Retinal pigment epithelial cell (primary cell): Measurements from ENCODE around the gene LRP5.

Experiments used
- DNase-seq: peaks from one replicate; pipeline ENCODE4 v3.0.0-alpha.2; 2010; ENCODE audit warnings: low read depth
- H3K4me3 ChIP-seq: 2 replicates; pipeline ENCODE4 v1.5.1; 2011; ENCODE audit warnings: mild to moderate bottlenecking, low read length, control low read depth, moderate library complexity
- TF ChIP-seq, protein P1 (sequence below): conservative IDR thresholded peaks from 2 replicates; pipeline ENCODE4 v1.5.1; 2011; ENCODE audit warnings: low read depth, low read length, control low read depth, inconsistent platforms

LRP5 gene

DNA sequence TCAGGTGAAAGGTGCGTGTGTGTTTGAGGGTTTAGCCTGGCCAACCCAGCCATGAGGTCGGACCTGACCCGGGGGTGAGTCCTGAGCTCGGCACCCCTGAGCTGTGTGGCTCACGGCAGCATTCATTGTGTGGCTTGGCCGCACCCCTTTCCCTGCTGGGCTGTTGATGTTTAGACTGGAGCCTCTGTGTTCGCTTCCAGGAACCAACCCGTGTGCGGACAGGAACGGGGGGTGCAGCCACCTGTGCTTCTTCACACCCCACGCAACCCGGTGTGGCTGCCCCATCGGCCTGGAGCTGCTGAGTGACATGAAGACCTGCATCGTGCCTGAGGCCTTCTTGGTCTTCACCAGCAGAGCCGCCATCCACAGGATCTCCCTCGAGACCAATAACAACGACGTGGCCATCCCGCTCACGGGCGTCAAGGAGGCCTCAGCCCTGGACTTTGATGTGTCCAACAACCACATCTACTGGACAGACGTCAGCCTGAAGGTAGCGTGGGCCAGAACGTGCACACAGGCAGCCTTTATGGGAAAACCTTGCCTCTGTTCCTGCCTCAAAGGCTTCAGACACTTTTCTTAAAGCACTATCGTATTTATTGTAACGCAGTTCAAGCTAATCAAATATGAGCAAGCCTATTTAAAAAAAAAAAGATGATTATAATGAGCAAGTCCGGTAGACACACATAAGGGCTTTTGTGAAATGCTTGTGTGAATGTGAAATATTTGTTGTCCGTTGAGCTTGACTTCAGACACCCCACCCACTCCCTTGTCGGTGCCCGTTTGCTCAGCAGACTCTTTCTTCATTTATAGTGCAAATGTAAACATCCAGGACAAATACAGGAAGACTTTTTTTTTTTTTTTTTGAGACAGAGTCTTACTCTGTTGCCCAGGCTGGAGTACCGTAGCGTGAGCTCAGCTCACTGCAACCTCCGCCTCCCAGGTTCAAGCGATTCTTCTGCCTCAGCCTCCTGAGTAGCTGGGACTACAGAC is 94.2 kb downstream of the LRP5 start:
- TF ChIP-seq, protein P1, sequence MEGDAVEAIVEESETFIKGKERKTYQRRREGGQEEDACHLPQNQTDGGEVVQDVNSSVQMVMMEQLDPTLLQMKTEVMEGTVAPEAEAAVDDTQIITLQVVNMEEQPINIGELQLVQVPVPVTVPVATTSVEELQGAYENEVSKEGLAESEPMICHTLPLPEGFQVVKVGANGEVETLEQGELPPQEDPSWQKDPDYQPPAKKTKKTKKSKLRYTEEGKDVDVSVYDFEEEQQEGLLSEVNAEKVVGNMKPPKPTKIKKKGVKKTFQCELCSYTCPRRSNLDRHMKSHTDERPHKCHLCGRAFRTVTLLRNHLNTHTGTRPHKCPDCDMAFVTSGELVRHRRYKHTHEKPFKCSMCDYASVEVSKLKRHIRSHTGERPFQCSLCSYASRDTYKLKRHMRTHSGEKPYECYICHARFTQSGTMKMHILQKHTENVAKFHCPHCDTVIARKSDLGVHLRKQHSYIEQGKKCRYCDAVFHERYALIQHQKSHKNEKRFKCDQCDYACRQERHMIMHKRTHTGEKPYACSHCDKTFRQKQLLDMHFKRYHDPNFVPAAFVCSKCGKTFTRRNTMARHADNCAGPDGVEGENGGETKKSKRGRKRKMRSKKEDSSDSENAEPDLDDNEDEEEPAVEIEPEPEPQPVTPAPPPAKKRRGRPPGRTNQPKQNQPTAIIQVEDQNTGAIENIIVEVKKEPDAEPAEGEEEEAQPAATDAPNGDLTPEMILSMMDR, result no peak
- H3K4me3 ChIP-seq, result no peak overlapping the region
- no peak for DNase-seq

DNA sequence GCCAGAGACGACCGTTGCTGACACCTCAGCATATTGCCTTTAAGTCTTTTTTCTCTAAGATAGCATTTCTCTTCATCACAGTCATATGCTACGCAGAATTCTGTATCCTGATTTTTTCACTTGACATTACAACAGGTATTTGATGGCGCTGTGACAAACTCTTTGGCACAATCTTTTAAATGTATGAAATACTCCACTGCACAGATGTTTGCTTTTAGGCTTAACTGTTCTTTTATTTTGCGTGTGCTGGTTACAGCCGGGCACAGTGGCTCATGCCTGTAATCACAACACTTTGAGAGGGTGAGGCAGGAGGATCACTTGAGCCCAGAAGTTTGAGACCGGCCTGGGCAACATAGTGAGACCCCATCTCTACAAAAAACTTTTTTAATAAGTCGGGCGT is 96.1 kb downstream of the LRP5 start:
- H3K4me3 ChIP-seq, result no peak overlapping the region
- TF ChIP-seq, protein P1, result no peak
- no peak for DNase-seq

DNA sequence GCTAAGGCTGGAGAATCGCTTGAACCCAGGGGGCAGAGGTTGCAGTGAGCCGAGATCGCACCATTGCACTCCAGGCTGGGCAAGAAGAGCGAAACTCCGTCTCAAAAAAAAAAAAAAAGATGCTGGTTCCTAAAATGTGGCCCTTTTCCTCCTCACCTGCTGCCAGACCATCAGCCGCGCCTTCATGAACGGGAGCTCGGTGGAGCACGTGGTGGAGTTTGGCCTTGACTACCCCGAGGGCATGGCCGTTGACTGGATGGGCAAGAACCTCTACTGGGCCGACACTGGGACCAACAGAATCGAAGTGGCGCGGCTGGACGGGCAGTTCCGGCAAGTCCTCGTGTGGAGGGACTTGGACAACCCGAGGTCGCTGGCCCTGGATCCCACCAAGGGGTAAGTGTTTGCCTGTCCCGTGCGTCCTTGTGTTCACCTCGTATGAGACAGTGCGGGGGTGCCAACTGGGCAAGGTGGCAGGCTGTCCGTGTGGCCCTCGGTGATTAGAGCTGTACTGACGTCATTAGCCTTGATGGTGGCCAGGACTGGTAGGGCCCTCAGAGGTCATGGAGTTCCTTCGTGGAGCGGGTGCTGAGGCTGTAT is 97.5 kb downstream of the LRP5 start:
- DNase-seq, result no peak
- TF ChIP-seq, protein P1, result no peak
- no peak overlapping the region for H3K4me3 ChIP-seq

DNA sequence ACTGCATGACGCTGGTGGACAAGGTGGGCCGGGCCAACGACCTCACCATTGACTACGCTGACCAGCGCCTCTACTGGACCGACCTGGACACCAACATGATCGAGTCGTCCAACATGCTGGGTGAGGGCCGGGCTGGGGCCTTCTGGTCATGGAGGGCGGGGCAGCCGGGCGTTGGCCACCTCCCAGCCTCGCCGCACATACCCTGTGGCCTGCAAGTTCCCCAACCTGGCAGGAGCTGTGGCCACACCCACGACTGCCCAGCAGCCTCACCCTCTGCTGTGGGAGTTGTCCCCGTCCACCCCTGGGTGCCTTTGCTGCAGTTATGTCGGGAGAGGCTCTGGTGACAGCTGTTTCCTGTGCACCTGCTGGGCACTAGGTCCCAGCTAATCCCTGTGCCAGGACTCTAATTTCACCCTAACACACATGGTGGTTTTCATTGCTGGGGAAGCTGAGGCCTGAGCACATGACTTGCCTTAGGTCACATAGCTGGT is 99.2 kb downstream of the LRP5 start:
- TF ChIP-seq, protein P1, result no peak
- DNase-seq, result no peak
- no peak overlapping the region for H3K4me3 ChIP-seq

DNA sequence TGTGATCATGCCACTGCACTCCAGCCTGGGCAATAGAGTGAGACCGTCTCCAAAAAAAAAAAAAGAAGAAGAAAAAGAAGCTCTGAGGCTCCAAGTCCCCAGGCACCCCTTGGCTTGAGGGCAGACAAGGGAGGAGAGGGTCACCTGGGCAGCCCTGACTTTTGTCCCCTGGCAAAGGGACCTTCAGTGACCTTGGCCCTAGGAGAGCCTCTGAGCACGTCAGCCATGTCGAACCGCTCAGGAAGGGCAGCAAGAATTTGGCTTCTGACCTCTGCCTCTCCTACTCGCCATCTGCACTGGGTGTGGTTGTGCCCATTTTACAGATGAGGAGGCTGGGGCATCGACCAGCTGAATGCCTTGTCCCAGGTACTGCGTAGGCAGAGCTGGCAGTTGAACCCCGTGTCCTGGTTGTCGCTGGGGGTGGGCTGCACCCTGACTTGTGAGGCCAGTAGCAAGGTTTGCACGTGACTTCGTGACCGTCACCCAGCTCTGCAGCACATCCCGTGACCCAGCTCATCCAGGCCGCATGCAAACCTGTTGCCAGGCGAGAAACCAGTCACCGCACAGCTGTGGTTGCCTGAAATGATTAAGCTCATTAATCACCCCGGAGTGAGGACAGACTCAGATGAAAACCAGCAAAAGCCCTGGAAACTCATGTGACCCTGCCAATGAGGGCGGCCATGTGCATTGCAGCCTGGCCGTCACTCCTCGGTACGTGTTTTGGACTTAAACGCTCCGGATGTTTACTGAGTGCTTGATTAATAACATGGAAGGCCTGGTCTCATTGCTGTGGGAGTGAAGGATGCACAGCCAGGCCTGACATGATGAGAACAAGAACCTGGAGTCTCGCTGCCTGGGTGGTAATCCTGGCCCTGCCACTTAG is 100.4 kb downstream of the LRP5 start:
- no peak overlapping the region for H3K4me3 ChIP-seq
- TF ChIP-seq, protein P1, result no peak
- DNase-seq, result peak; percentile 91

DNA sequence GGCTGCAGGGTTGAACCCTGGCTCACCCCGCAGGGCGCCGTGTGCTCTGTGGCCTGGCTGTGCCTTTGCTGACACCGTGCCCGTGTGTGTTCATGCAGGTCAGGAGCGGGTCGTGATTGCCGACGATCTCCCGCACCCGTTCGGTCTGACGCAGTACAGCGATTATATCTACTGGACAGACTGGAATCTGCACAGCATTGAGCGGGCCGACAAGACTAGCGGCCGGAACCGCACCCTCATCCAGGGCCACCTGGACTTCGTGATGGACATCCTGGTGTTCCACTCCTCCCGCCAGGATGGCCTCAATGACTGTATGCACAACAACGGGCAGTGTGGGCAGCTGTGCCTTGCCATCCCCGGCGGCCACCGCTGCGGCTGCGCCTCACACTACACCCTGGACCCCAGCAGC is 101.2 kb downstream of the LRP5 start:
- H3K4me3 ChIP-seq, result no peak overlapping the region
- TF ChIP-seq, protein P1, result no peak
- no peak for DNase-seq
